ENCODE data around the gene TUBGCP3. TPM values are rescaled to one million over a fixed set of nuclear protein-coding genes. Genes with fewer than 3 reads are reported as not detected.

Gene TUBGCP3
- total RNA-seq, 2 donors from 2014 or later: 24.9 to 39.4 TPM

DNA sequence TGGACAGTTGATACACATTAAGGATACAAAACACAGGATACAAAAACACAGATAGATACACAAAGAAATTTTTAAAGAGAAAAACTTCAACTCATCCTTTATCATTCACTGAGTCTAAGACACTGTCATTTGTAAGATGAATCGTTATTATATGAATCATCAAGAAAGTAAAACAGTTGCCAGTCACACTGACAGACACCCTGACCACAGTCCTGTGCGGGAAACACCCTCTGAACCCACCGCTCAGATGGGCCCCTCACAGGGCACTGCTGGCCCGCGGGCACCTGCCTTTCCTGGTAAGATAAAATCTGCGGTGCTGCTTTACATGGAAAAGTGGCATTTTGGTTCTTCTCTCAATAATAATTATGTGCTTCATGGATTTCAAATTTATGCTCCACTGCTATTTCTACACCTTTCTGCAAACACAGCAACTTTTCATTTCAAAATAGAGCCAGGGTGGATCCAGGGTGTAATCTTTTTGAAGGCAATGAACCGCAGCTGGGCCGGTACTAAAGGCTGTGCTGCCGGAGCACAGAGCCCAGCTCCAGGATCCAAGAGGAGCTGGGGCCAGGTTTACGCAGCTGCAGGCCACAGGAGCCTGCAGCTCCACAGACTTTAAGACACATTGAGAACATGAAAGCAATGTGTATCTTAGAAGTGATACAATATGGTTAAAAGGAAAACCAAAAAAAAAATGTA is 76.8 kb downstream of the TUBGCP3 start:
- TF ChIP-seq, protein P1, sequence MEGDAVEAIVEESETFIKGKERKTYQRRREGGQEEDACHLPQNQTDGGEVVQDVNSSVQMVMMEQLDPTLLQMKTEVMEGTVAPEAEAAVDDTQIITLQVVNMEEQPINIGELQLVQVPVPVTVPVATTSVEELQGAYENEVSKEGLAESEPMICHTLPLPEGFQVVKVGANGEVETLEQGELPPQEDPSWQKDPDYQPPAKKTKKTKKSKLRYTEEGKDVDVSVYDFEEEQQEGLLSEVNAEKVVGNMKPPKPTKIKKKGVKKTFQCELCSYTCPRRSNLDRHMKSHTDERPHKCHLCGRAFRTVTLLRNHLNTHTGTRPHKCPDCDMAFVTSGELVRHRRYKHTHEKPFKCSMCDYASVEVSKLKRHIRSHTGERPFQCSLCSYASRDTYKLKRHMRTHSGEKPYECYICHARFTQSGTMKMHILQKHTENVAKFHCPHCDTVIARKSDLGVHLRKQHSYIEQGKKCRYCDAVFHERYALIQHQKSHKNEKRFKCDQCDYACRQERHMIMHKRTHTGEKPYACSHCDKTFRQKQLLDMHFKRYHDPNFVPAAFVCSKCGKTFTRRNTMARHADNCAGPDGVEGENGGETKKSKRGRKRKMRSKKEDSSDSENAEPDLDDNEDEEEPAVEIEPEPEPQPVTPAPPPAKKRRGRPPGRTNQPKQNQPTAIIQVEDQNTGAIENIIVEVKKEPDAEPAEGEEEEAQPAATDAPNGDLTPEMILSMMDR (IDR thresholded peaks at IDR 0.05): no peak

DNA sequence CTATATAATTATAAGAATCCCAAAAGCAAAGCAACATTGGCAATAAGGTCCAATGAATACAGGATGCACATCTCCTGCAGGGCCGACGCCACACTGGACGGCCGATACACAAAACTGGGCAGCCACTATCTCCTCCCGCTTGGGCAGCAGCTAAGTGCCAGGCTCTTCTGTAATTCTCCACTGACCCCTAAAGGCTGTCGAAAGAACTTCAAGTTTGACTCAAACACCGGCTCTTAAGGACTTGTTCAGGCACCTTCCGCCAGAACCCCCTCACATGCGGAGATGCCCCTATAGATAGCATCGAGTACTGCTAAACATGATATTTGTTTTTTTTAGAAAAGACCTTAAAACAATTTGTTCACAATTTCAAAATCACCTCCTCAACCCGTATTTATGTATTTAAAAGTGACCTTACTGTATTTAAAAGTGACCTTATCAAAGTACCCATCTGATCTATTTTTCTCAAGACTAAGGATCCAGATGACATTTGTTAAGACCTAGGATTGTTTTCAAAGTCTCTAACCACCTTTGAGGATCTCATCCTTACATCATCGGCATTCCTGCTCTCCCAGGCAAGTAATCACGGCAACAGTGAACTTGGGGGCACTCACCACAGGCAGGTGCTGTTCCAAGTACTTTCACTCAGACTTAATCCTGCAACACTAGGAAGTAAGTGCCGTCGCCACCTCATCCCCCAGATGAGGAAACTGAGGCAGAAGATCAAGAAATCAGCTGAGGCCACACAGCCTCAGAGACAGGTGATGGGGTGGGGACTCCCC is 77.8 kb downstream of the TUBGCP3 start:
- no peak for DNase-seq

More for the DNA sequence above, 76.8 kb downstream of the TUBGCP3 start:
- no peak overlapping the region for H3K4me3 ChIP-seq
- H3K4me1 ChIP-seq: no peaks in the 10 kb centered on the region
- no peak overlapping the region for H3K9ac ChIP-seq (ENCODE audit: low read depth in 2 of 2, low read length in 2 of 2)
- no peak overlapping the region for H3K27ac ChIP-seq
- intact Hi-C loops (cut with DNase I): no loop called here
- DNase-seq: no peak
- H3K36me3 ChIP-seq: peaks cover 10% of the 10 kb centered on the region
- H3K27me3 ChIP-seq: no peaks in the 10 kb centered on the region
- no peaks in the 10 kb centered on the region for H3K9me3 ChIP-seq

DNA sequence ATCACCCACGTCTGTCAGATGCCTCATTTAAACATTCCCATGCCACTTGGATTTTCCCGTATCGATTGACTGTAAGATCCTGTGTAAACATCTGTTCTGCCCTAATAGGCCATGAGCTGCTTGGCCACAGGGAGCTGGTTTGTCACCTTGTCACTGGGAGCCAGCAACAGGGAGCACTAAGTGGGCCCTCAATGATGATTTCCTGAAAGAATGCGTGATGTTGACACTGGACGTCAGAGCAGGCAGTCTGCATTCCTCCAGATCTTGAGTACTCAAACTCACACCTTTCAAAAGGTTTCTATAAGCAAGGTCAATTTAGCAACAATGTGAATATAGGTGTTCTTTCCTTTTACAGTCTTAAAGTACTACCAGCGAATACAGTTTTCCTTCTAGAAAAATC is 78.8 kb downstream of the TUBGCP3 start:
- Histone ChIP-seq H3K36me3 (peaks cover 5% of the 10 kb centered on the region), H3K27ac (no peak overlapping the region), H3K9me3 (no peaks in the 10 kb centered on the region), H3K9ac (ENCODE audit: low read depth in 2 of 2, low read length in 2 of 2) (no peak overlapping the region), H3K4me1 (no peaks in the 10 kb centered on the region), H3K4me3 (no peak overlapping the region), H3K27me3 (no peaks in the 10 kb centered on the region)
- intact Hi-C loops (cut with DNase I): no loop called here
- TF ChIP-seq, protein P1 (IDR thresholded peaks at IDR 0.05): no peak
- no peak for DNase-seq

More for the DNA sequence above, 77.8 kb downstream of the TUBGCP3 start:
- intact Hi-C loops (cut with DNase I): no loop called here
- no peaks in the 10 kb centered on the region for H3K27me3 ChIP-seq
- no peak overlapping the region for H3K4me3 ChIP-seq
- no peak overlapping the region for H3K9ac ChIP-seq (ENCODE audit: low read depth in 2 of 2, low read length in 2 of 2)
- H3K9me3 ChIP-seq: no peaks in the 10 kb centered on the region
- TF ChIP-seq, protein P1 (IDR thresholded peaks at IDR 0.05): no peak
- peaks cover 5% of the 10 kb centered on the region for H3K36me3 ChIP-seq
- no peak overlapping the region for H3K27ac ChIP-seq
- H3K4me1 ChIP-seq: no peaks in the 10 kb centered on the region

DNA sequence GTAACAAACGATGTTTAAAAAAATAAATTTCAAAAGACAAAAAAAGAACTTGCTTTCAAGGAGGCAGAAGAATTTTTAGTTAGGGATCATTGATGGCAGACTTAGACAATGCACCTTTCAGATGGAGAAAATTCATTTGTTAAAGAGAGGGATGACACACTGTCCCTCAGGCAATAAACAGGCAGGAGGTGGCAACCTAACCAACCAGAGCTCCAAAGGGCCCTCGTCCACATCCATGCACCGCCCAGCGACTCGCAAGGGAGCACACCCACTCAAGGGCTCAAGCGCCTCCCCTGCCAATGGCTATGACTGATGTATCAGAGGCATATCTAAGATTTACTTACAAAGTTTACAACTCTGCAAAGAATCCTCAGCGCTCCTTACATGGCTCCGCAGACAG is 81.9 kb downstream of the TUBGCP3 start:
- intact Hi-C loops (cut with DNase I): no loop called here
- H3K36me3 ChIP-seq: peaks cover 5% of the 10 kb centered on the region
- H3K27ac ChIP-seq: no peak overlapping the region
- TF ChIP-seq, protein P1 (IDR thresholded peaks at IDR 0.05): no peak
- no peak for DNase-seq
- no peaks in the 10 kb centered on the region for H3K4me1 ChIP-seq
- H3K9ac ChIP-seq (ENCODE audit: low read depth in 2 of 2, low read length in 2 of 2): no peak overlapping the region
- H3K9me3 ChIP-seq: no peaks in the 10 kb centered on the region
- no peaks in the 10 kb centered on the region for H3K27me3 ChIP-seq
- no peak overlapping the region for H3K4me3 ChIP-seq

DNA sequence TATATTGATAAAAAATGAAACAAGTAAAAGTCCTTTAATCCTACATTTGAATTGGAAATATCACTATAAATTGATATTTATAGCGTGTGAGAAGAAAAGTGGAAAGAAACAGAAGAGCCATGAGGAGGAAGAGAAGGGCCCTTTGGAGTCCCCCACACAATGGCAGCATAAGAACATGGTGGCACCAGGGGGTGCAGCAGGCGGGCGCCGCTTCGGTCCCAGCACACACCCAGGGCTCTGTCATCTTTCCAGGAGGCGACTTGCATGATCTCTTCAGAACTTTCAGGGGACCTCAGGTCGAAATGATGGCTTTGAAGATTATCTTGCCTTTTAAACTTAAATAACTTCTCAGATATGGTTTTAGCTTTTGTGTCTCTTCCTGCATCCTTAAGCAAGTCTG is 91.8 kb downstream of the TUBGCP3 start:
- Histone ChIP-seq H3K9me3 (no peaks in the 10 kb centered on the region), H3K36me3 (no peaks in the 10 kb centered on the region), H3K27me3 (no peaks in the 10 kb centered on the region), H3K27ac (no peak overlapping the region), H3K4me3 (no peak overlapping the region), H3K4me1 (no peaks in the 10 kb centered on the region), H3K9ac (ENCODE audit: low read depth in 2 of 2, low read length in 2 of 2) (no peak overlapping the region)
- intact Hi-C loops (cut with DNase I): no loop called here
- no peak for DNase-seq
- TF ChIP-seq, protein P1 (IDR thresholded peaks at IDR 0.05): no peak

Measured in colonic mucosa (tissue), 4 donors.